ENCODE results near the gene AGPAT3. TPM values are rescaled to one million over a fixed set of nuclear protein-coding genes. Genes with fewer than 3 reads are reported as not detected.

The AGPAT3 gene
- total RNA-seq, 4 donors from 2014 or later, result 40.6 to 80.5 (median 65.3) TPM

GRCh38 chr21:43902441-43902840 lies 37.4 kb downstream of the AGPAT3 start:
- H3K4me1 ChIP-seq, result peaks cover 37 to 38% of the 10 kb centered on the region in 2 donors
- TF ChIP-seq POLR2A (IDR thresholded peaks at IDR 0.05), result no peak
- H3K36me3 ChIP-seq, result peaks cover 0 to 5% of the 10 kb centered on the region in 2 donors
- intact Hi-C loops (cut with DNase I), result no loop called here
- H3K27me3 ChIP-seq, result no peaks in the 10 kb centered on the region
- WGBS, 2 donors, result 73% methylated on average over 6 of the region's 6 CpGs
- no peak overlapping the region for H3K4me3 ChIP-seq (replicated peaks in 1 of 3)
- DNase-seq, result no peak
- H3K9me3 ChIP-seq, result no peaks in the 10 kb centered on the region
- peak overlapping the region in 1 of 3 donors; percentile 50 for H3K27ac ChIP-seq

GRCh38 chr21:43903451-43904091 lies 38.5 kb downstream of the AGPAT3 start:
- H3K4me1 ChIP-seq, result peaks cover 40 to 41% of the 10 kb centered on the region in 2 donors
- no peaks in the 10 kb centered on the region for H3K27me3 ChIP-seq
- H3K9me3 ChIP-seq, result no peaks in the 10 kb centered on the region
- peaks cover 0 to 5% of the 10 kb centered on the region in 2 donors for H3K36me3 ChIP-seq
- no peak for TF ChIP-seq CTCF (IDR thresholded peaks at IDR 0.05)
- TF ChIP-seq POLR2A (IDR thresholded peaks at IDR 0.05), result no peak
- H3K27ac ChIP-seq, result peak overlapping the region in 1 of 3 donors; percentile 50
- intact Hi-C loops (cut with DNase I), result no loop called here
- 83 to 88% methylated on average over 22 to 23 of the region's 26 CpGs for WGBS, 2 donors
- no peak overlapping the region for H3K4me3 ChIP-seq (replicated peaks in 1 of 3)
- no peak for DNase-seq

GRCh38 chr21:43904331-43904781 lies 39.3 kb downstream of the AGPAT3 start:
- DNase-seq, result no peak
- WGBS, 2 donors, result 90 to 96% methylated on average over 4 to 6 of the region's 14 CpGs
- peaks cover 38 to 39% of the 10 kb centered on the region in 2 donors for H3K4me1 ChIP-seq
- TF ChIP-seq POLR2A (IDR thresholded peaks at IDR 0.05) (no peak), CTCF (IDR thresholded peaks at IDR 0.05) (no peak)
- H3K27me3 ChIP-seq, result no peaks in the 10 kb centered on the region
- peaks cover 0 to 5% of the 10 kb centered on the region in 2 donors for H3K36me3 ChIP-seq
- no peak overlapping the region for H3K27ac ChIP-seq
- H3K9me3 ChIP-seq, result no peaks in the 10 kb centered on the region
- intact Hi-C loops (cut with DNase I), result no loop called here
- no peak overlapping the region for H3K4me3 ChIP-seq (replicated peaks in 1 of 3)

GRCh38 chr21:43905726-43906455 lies 40.9 kb downstream of the AGPAT3 start:
- Histone ChIP-seq H3K27me3 (no peaks in the 10 kb centered on the region), H3K36me3 (peaks cover 0 to 5% of the 10 kb centered on the region in 2 donors), H3K4me1 (peaks cover 29 to 35% of the 10 kb centered on the region in 2 donors), H3K9me3 (no peaks in the 10 kb centered on the region), H3K4me3 (replicated peaks in 1 of 3) (no peak overlapping the region), H3K27ac (no peak overlapping the region)
- no peak for DNase-seq
- 91 to 94% methylated on average over 16 of the region's 16 CpGs for WGBS, 2 donors
- TF ChIP-seq POLR2A (IDR thresholded peaks at IDR 0.05) (no peak), CTCF (IDR thresholded peaks at IDR 0.05) (no peak)
- intact Hi-C loops (cut with DNase I), result no loop called here

- WGBS, 2 donors, result 97 to 98% methylated on average over 26 of the region's 26 CpGs
- no peak overlapping the region for H3K27ac ChIP-seq
- H3K4me3 ChIP-seq (replicated peaks in 1 of 3), result no peak overlapping the region
- TF ChIP-seq POLR2A (IDR thresholded peaks at IDR 0.05) (no peak), CTCF (IDR thresholded peaks at IDR 0.05) (no peak)
- no peaks in the 10 kb centered on the region for H3K9me3 ChIP-seq
- peaks cover 0 to 5% of the 10 kb centered on the region in 2 donors for H3K36me3 ChIP-seq
- DNase-seq, result no peak
- no peaks in the 10 kb centered on the region for H3K27me3 ChIP-seq
- peaks cover 36 to 43% of the 10 kb centered on the region in 2 donors for H3K4me1 ChIP-seq
- intact Hi-C loops (cut with DNase I), result no loop called here
Observed at GRCh38 chr21:43906585-43907370, 41.8 kb downstream of the AGPAT3 start.
